HG02943 (cell line): Measurements from ENCODE around the gene UBA1.

Experiments
- ATAC-seq: cut with Tn5 transposase; IDR thresholded peaks from one replicate; pipeline ENCODE4 v1.9.1; 2021; ENCODE audit warnings: mild to moderate bottlenecking, low read depth, moderate library complexity; ENCODE audit not compliant: unreplicated experiment

Gene UBA1

DNA sequence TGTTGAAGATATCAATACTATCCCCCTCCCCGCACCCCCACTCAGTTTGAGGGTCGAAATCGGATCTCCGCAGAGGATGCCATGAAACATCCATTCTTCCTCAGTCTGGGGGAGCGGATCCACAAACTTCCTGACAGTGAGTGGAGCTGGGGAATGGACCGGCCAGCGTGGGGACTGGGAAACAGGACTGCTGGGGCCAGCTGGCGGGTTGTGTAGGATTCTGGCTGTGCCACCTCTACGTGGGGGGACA, 33.6 kb downstream of the UBA1 start:
- ATAC-seq = no peak

DNA sequence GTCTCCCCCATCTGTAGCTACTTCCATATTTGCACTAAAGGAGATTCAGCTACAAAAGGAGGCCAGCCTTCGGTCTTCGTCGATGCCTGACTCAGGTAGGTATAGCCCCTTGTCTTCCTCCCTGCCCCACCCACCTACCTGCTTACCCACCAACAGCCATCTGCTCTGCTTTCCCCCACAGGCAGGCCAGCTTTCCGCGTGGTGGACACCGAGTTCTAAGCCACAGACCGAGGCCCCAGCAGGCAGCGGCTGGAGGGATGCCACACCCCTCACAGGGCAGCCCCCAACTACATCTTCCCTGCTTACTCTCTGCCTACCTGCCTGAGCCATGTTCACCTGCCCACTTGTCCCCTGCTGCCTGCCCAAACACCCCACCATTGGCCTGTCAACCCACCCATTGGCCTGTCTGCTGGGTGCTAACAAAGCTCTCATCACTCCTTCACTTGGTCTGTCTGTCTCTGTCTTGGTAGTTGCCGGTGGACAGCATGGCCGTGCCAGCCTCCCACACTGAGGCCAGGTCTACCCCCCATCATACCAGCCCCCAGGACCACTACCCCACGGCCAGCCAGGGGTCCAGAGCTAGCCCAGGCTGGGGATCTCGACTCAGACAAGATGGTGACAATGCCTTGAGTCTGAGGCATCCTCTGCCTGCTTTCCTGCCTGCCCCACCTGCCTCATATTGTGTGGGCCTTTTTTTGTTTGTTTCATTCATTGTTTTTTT, 35.1 kb downstream of the UBA1 start:
- ATAC-seq = no peak

DNA sequence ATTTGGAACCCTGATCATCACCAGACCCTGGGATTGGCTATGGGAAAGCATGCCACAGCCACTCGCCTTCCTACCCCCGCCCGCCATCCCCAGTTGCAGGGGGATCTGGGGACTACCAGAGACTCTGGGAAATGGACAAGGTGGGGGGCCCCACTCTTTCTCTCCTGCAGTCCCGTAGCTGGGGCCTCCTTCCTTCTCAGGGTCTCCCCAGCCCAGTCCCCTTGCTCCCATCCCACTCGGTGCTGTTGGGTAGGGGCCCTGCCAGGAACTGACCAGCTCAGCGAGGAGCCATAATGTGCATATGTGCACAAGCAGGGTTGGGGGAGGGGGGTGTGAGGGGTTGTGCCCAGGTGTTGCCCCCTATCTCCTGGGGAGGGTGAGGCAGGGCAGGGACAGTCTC, 35.8 kb downstream of the UBA1 start:
- ATAC-seq = no peak

DNA sequence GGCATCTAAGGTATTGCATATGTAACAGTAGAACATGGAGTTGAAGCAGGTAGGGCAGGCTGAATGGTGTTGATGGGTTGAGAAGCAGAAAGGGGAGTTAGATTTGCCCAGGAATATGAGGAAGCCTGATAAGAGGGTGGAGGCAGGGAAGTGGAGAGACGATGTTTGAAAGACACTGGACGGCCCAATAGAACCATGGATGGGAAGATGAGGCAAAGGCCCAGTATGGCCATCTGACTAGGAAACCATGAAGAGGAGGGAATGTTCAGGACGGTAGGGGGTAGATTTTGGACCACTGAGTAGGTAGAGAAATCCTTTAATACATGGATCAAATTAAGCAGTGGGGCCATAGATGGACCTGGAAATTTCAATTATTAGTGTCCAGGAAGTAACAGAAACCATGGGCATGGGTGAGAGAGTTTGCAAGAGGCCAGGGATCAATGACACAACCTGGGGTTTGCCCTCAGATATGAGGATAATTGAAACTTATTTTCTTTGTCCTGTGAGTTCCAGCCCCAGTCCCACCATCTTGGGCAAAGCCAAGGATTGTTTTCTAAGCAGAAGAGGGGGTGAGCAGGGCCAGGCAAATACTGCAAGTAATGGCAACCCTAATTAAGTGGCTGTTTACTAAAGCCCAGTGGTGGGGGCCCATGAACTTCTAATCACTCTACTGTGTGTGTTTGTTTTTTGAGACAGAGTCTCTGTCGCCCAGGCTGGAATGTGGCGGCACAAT, 36.7 kb downstream of the UBA1 start:
- ATAC-seq = no peak

DNA sequence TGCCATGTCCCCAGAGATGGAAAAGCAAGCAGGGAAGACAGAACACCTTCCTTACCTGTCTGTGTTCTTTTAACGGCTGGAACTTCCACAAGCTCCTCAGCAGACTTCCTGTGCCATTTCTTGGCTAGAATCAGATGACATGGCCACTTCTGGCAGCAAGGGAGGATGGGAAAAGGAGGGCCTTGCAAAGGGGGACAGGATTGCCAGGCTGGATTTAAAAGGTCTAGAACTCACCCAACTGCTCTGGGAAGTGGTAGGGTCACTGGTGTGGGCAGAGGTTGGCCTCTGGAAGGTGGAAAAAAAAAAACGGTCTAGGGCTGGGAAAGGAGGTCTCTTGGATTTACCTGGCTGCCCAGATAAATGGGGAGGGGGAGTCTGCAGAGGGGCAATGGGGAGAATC, 37.5 kb downstream of the UBA1 start:
- ATAC-seq = no peak

DNA sequence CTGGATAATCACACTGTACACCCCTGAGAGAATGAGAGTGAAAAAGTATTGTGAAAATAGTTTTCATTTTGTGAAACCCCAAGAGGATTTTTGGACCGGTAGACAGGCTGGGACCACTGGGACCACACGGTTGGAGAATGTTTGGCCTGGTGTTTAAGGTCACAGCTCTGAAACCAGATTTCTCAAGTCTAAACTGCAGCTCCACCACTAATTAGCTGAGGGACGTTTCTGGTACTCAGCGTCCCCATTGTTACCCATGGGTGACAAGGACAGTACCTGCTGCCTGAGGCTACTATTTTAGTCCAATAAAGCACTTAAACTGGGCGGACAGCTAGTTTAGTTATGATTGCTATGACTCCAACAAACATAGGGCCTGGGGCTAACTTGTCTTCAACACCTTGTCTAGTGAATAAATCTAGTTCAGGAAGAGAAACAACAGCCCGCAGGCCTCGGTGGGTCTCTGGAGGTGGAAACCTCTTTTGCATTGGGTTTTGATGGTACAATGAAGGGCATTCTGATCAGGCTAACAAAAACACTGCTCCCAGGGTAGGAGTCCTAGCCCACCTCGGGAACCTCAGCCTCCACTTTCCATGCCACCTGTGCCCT, 38.7 kb downstream of the UBA1 start:
- ATAC-seq = no peak

DNA sequence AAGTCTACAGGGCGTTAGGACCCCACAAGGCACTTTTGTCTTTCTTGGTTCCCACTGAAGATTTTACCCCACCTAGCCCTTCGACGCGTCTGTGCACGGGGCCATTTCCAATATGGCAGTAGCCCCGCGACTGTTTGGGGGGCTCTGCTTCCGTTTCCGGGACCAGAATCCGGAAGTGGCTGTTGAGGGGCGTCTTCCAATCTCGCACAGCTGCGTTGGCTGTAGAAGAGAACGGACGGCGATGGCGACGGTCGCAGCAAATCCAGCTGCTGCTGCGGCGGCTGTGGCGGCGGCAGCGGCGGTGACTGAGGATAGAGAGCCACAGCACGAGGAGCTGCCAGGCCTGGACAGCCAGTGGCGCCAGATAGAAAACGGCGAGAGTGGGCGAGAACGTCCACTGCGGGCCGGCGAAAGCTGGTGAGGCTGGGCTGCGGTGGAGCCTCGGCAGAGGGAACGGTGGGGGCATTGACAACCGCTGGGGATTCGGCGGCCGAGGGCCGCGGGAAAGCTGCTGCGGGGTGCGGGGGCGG, 39.2 kb downstream of the UBA1 start, which contains the start of gene USP11:
TSS of gene USP11 (plus strand) at position 207 of the 530 bp plus-strand sequence. CDS start at position 242, 35 bp downstream.
- no peak for ATAC-seq

DNA sequence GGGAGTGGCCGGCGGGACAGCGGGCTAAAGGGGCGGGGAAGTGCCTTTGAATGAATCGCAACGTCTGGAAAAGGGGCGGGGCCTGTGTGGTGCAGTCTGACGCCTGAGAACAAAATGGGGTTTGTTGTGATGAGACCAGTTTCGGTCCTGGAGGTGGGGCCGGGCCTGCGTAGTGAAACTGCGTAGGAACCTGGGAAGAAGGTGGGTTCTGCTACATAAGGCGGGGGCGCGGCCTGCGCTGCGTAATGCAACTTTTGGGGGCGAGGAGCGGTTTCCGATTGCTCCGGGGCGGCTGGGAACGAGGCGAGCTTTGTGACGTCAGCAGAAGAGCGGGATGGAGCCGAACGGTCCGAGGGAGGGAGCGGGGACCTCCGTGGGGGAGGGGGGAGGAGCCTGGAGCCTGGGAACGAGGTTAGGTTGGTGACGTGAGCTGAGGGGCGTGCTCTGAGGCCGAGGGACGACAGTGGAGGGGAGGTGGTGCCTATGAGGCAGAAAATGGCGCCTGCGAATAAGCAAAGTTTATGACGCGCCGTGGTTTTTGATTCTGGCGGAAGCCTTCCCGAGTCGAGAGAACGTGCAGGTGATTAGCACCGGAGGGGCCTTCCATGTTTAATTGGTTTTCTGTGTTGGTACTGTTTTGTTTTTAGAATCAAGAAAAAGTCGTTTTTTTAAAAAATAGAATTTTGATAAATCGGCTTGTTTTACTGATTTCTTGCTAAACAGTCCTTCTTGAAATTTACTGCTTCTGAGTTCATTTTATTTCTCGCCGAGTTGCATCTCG, 39.9 kb downstream of the UBA1 start:
- ATAC-seq = peak; percentile 76

DNA sequence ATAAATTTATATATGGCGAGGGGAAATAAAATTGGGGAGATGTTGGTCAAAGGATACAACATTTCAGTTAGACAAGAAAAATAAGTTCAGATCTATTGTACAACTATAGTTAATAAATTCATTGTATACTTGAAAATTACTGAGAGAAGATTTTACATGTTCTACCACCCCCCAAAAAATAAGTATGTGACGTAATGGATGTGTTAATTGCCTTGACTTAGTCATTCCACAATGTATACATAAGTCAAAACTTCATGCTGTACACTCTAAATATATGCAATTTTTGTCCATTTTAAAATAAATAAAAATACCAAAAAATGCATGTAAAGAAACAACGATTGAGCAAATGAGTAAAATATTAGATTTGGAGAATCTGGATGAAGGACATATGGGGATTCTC, 41.0 kb downstream of the UBA1 start:
- ATAC-seq = no peak

DNA sequence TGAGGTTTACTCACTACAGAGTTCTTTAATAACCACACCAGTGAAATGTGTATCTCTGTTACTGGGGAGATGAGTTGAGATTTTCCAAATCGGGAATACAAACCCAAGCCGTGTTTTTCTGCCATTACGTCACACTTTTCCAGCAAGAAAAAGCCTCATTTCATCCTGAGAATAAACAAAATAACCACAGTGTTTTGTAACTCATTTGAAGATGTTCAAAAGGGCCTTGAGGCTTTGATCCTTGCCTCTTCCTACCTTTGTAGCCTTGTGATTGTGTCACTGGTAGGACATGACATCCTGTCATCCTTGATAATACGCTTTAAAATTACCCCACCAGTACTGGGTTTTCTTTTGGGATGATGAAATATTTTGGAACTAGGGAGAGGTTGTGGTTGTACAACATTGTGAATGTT, 42.1 kb downstream of the UBA1 start:
- ATAC-seq = no peak

DNA sequence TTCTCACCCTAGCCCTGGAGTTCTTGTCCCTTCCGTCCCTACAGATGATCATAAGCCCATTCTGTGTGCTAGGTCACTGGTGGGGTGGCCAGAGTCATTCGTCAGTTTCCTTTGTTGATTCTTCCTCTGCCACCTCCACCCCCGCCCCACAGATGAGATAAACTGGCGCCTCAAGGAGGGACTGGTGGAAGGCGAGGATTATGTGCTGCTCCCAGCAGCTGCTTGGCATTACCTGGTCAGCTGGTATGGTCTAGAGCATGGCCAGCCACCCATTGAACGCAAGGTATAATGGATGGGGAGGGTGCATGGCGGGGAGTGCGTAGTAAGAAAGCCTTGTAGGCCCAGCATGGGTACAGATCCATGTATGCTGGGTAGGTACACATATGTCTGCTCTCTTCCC, 45.6 kb downstream of the UBA1 start:
- ATAC-seq = no peak

DNA sequence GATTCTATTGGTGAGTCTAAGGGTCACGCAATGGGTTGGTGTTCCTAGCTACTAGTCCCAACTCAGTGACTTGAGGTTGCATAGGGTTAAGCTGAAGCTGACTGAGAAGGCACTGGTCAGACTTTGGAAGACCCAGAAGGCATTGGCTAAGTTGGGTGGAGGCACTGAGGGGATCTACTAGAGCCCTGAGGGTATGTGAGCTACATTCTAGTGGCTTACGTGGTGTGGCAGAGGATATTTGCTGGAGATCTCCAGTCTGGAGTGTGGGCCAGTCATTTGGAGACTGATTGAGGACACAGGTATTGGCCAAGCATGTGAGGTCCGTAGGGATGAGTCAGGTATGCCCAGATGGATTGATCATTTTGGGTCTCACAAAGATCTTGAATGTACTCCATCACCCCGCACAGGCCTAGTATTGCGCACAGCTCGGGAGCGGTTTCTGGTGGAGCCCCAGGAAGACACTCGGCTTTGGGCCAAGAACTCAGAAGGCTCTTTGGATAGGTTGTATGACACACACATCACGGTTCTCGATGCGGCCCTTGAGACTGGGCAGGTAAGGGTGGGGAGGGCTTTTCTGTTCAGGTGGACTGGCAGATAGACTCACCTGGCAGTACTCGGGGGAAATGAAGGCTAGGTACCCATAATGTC, 46.4 kb downstream of the UBA1 start:
- no peak for ATAC-seq

DNA sequence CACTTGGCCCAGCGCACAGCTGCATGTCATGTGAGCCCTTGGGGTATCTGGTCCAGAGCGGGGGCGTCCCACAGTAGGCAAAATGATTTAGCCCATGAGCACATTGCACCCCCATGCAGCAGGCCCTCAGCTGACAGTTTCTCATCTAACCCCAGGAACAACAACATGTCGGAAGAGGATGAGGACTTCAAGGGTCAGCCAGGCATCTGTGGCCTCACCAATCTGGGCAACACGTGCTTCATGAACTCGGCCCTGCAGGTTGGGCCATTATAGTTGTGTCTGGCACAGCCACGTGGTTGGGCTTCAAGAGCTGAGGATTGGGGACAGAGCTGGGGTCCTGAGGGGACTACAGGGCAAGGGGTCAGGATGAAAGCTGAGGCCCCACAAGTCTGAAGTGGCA, 47.0 kb downstream of the UBA1 start:
- ATAC-seq = no peak

DNA sequence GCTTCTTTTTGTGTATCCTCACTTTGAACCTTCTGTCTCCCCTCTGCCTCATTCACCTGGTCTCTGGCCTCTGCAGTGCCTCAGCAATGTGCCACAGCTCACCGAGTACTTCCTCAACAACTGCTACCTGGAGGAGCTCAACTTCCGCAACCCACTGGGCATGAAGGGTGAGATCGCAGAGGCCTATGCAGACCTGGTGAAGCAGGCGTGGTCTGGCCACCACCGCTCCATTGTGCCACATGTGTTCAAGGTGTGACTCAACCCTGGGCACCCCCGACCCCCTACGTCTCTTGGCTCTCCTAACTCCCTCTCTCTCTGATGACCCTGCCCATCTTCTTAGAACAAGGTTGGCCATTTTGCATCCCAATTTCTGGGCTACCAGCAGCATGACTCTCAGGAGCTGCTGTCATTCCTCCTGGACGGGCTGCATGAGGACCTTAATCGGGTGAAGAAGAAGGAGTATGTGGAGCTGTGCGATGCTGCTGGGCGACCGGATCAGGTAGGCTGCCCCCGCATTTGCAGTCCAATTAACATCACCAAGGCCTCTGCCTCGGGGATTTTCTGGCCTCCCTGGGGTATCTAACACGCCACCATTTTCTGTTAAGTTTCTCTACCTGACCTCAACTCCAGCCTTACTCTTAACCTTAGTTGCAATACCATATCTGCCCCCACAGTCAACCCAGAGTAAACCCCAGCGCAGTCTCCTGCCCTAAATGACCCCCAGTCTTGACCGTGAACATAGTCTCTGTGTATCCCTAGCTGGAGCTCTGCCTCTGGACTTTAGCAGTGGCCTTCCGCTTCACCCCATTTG, 47.8 kb downstream of the UBA1 start:
- ATAC-seq = no peak

DNA sequence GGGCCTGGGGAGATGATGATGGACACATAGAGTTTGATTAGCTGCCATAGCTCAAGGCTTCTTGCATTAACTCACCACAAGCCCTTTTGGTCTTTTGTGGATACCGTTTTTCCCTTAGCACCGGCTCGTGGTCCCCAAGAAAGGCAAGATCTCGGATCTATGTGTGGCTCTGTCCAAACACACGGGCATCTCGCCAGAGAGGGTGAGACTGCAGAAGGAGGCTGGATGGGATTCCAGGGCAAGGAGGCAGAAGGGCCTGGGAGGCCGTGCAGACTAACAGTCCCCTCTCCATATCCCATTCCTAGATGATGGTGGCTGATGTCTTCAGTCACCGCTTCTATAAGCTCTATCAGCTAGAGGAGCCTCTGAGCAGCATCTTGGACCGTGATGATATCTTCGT, 48.7 kb downstream of the UBA1 start:
- ATAC-seq = no peak

DNA sequence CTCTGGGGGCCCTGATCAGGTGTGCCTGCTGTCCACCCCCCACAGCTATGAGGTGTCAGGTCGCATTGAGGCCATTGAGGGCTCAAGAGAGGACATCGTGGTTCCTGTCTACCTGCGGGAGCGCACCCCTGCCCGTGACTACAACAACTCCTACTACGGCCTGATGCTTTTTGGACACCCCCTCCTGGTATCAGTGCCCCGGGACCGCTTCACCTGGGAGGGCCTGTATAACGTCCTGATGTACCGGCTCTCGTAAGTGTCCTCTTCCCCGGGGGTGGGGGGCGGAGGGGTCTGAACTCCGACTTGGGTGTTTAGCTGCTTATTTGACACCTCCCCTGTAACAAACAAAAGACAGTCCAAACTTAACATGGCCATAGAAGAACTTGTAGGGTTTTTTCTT, 49.7 kb downstream of the UBA1 start:
- ATAC-seq = no peak

DNA sequence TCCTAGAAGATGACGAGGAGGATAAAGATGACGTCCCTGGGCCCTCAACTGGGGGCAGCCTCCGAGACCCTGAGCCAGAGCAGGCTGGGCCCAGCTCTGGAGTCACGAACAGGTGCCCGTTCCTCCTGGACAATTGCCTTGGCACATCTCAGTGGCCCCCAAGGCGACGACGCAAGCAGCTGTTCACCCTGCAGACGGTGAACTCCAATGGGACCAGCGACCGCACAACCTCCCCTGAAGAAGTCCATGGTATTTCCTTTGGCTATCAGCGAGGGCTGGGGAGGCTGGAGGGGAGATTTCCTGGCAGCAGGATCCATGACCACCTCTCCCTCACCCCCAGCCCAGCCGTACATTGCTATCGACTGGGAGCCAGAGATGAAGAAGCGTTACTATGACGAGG, 51.0 kb downstream of the UBA1 start:
- no peak for ATAC-seq

DNA sequence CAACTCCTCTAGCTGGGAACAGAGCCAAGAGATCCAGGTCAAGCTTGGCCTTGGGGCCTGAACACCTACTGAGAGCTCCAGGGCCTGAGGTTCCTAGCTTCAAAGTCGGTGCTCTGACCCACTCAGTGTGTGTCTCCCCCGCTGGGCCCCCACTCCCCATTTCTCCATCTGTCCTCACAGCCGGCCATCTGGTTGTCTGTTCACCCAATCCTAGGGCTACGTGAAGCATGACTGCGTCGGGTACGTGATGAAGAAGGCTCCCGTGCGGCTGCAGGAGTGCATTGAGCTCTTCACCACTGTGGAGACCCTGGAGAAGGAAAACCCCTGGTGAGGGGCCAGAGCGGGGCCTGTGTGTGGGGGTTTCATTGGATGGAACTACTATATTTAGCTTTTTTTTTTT, 51.5 kb downstream of the UBA1 start:
- ATAC-seq = no peak

DNA sequence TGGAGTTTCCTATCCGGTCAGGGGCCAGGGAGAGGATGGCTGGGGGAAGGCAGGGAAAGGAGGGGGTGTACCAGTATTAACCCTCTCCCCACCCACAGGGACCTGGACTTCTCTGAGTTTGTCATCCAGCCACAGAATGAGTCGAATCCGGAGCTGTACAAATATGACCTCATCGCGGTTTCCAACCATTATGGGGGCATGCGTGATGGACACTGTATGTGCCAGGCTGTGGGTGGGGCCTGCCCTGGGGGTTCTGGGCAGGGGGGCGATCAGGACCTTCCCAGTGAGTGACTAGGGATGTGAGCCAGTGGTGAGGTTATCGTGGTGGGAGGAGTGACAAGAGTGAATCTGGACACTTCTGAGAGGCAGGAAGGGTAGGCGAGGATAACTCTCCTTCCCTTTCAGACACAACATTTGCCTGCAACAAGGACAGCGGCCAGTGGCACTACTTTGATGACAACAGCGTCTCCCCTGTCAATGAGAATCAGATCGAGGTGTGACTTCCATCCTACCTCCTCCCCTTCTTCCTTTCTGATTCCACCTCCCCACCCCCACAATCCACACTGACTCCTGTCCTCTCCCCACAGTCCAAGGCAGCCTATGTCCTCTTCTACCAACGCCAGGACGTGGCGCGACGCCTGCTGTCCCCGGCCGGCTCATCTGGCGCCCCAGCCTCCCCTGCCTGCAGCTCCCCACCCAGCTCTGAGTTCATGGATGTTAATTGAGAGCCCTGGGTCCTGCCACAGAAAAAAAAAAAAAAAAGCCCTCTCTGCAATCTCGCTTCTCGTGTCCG, 53.8 kb downstream of the UBA1 start:
- ATAC-seq = no peak
